DMS153 (cell line): ENCODE results near the gene ZNF587B.
"Not testable (repeated sequence)": the region's sequence is repeated elsewhere in the genome, so short reads cannot be mapped to it uniquely, and the experiment has no call there.

Experiments used
- DNase-seq: peaks from one replicate; lab custom pipeline; 2025; lab: John Stamatoyannopoulos, UW

Gene ZNF587B

GRCh38 chr19:57830071-57830602, at the start of gene ZNF587B:
TSS of gene ZNF587B (plus strand) at chr19:57830299. CDS start at chr19:57830529, 230 bp downstream.
- no peak for DNase-seq

GRCh38 chr19:57786286-57786685, 43.8 kb upstream of the ZNF587B start:
- no peak for DNase-seq

- DNase-seq = no peak
Observed at GRCh38 chr19:57786906-57787305, 43.2 kb upstream of the ZNF587B start.

- DNase-seq = no peak
Observed at GRCh38 chr19:57788114-57788692, 41.9 kb upstream of the ZNF587B start.

GRCh38 chr19:57789288-57789687, 40.8 kb upstream of the ZNF587B start:
- no peak for DNase-seq

GRCh38 chr19:57796580-57796979, 33.5 kb upstream of the ZNF587B start:
- DNase-seq = not testable (repeated sequence)

- no peak for DNase-seq
Observed at GRCh38 chr19:57800696-57801095, 29.4 kb upstream of the ZNF587B start.

- no peak for DNase-seq
Observed at GRCh38 chr19:57802269-57802668, 27.8 kb upstream of the ZNF587B start.

- no peak for DNase-seq
Observed at GRCh38 chr19:57803265-57803593, 26.9 kb upstream of the ZNF587B start.

GRCh38 chr19:57803594-57804325, 26.3 kb upstream of the ZNF587B start:
- no peak for DNase-seq

- no peak for DNase-seq
Observed at GRCh38 chr19:57807541-57807940, 22.6 kb upstream of the ZNF587B start.

- not testable (repeated sequence) for DNase-seq
Observed at GRCh38 chr19:57810410-57811295, 19.4 kb upstream of the ZNF587B start.

GRCh38 chr19:57812226-57812625, 17.9 kb upstream of the ZNF587B start:
- no peak for DNase-seq

- not testable (repeated sequence) for DNase-seq
Observed at GRCh38 chr19:57812975-57813820, 16.9 kb upstream of the ZNF587B start.

- no peak for DNase-seq
Observed at GRCh38 chr19:57813919-57814504, 16.1 kb upstream of the ZNF587B start.

- DNase-seq = peak; percentile 88
Observed at GRCh38 chr19:57814505-57815246, 15.4 kb upstream of the ZNF587B start, which contains the start of gene ZNF552. TSS of gene ZNF552 (minus strand) at chr19:57814913. CDS start at chr19:57814743, 170 bp downstream.

GRCh38 chr19:57815247-57816075, 14.6 kb upstream of the ZNF587B start:
- DNase-seq = no peak

- no peak for DNase-seq
Observed at GRCh38 chr19:57816652-57817051, 13.4 kb upstream of the ZNF587B start.

GRCh38 chr19:57817976-57818375, 12.1 kb upstream of the ZNF587B start:
- DNase-seq = no peak
